ENCODE results near the gene ASL. TPM values are rescaled to one million over a fixed set of nuclear protein-coding genes. Genes with fewer than 3 reads are reported as not detected.

The ASL gene
- total and polyA plus RNA-seq, 9 of the 15 experiments (the other 6 are each of a cell fraction or from before 2014, with no cell fraction given), result 2.6 to 67.0 (median 33.3) TPM

DNA sequence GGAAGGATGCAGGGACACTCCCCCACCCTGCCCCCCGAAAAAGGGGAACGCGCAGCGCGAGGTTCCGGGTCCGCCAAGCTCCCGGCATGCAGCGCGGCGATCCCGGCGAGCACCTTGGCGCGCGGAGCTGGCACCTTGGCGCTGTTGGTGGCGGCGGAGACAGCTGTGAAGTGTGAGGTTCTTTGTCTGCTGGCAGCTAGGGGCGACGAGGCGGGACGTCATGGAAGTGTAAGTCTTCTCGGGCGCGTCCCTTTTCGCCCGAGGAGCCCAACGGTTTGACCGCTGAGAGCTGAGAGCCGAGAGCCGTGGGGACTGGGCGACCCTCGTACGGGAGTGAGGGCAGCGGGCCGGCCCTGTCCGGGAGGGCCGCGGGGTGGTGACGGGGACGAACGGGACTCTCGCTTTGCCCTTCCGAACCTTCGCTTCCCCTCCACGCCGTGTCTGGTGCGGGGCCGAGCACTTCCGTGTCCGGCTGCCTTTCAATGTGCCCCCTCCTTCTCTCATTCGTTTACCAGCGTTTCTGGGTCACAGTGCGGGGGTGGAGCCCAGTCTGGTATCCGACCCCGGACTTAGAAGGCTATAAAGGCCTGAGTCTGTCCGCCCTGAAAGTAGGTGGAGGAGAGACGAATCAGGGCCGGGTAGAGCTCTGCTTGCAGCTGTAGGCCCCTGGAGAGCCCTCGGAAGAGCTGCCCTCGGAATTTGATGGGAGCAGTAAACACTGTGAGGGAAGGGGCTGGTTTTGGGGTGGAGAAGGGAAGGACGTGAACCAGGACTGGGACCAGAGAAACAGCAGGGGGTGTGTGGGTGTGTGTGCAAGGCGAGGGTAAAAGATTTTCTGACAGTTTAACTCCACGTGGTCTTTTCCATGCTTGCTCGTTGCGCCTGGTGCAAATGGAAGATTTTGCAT is 39.4 kb downstream of the ASL start, which contains the start of gene CRCP (continued):
- TF ChIP-seq NR1H2 (CRISPR knock-in tag; IDR thresholded peaks at IDR 0.05) (peak; percentile 53; the same call in 1 of the 2 replicates), ZC3H8 (IDR thresholded peaks at IDR 0.05) (no peak), ZNF140 (CRISPR knock-in tag; IDR thresholded peaks at IDR 0.05) (no peak), TAF7 (tag; IDR thresholded peaks at IDR 0.05) (no peak; the same call in none of the 2 replicates), MECOM (CRISPR knock-in tag; IDR thresholded peaks at IDR 0.05) (no peak), NR3C1 (CRISPR knock-in tag; IDR thresholded peaks at IDR 0.05) (0 out of 2 replicates have a peak, but pooled peaks have one; percentile 24), ZNF695 (CRISPR knock-in tag; IDR thresholded peaks at IDR 0.05) (no peak), ZFPM2 (CRISPR knock-in tag; IDR thresholded peaks at IDR 0.05) (no peak), SAP30 (IDR thresholded peaks at IDR 0.05; ENCODE audit: borderline replicate concordance, insufficient read depth, low read depth, low read length, poor library complexity, severe bottlenecking) (peak; percentile 97), ZNF445 (CRISPR knock-in tag; IDR thresholded peaks at IDR 0.05; ENCODE audit: low read depth) (no peak), FUS (optimal IDR thresholded peaks at IDR 0.05; ENCODE audit: low read depth, low read length) (no peak), MTA3 (IDR thresholded peaks at IDR 0.05; ENCODE audit: borderline replicate concordance) (peak; percentile 91), RCOR1 (IDR thresholded peaks at IDR 0.05; ENCODE audit: borderline replicate concordance in 1 of 2, low read depth in 2 of 2, low read length in 2 of 2) (peak in 1 of 2 experiments; percentile 46; a peak in 1 of 4 replicates), ZKSCAN1 (IDR thresholded peaks at IDR 0.05; ENCODE audit: low read depth, low read length) (peak; percentile 70; the same call in 1 of the 2 replicates)
- TF ChIP-seq, protein P1, sequence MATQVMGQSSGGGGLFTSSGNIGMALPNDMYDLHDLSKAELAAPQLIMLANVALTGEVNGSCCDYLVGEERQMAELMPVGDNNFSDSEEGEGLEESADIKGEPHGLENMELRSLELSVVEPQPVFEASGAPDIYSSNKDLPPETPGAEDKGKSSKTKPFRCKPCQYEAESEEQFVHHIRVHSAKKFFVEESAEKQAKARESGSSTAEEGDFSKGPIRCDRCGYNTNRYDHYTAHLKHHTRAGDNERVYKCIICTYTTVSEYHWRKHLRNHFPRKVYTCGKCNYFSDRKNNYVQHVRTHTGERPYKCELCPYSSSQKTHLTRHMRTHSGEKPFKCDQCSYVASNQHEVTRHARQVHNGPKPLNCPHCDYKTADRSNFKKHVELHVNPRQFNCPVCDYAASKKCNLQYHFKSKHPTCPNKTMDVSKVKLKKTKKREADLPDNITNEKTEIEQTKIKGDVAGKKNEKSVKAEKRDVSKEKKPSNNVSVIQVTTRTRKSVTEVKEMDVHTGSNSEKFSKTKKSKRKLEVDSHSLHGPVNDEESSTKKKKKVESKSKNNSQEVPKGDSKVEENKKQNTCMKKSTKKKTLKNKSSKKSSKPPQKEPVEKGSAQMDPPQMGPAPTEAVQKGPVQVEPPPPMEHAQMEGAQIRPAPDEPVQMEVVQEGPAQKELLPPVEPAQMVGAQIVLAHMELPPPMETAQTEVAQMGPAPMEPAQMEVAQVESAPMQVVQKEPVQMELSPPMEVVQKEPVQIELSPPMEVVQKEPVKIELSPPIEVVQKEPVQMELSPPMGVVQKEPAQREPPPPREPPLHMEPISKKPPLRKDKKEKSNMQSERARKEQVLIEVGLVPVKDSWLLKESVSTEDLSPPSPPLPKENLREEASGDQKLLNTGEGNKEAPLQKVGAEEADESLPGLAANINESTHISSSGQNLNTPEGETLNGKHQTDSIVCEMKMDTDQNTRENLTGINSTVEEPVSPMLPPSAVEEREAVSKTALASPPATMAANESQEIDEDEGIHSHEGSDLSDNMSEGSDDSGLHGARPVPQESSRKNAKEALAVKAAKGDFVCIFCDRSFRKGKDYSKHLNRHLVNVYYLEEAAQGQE (IDR thresholded peaks at IDR 0.05; ENCODE audit: borderline replicate concordance), result peak; percentile 22; the same call in 1 of the 2 replicates
- TF ChIP-seq, protein P1 (CRISPR knock-in tag; IDR thresholded peaks at IDR 0.05; ENCODE audit: low read depth), result peak; percentile 51; the same call in 1 of the 2 replicates

All from K562 (cell line).